Activated T-helper 1 cell treated with anti-CD3 and anti-CD28 coated beads, Interleukin-12 subunit alpha, Interleukin-12 subunit beta, Interleukin-2, Interleukin-4 antibody, amounts not matched to agents 30 ng/mL and 10 ng/mL and 1 ng/mL, durations not matched to agents 14 hours and 24 hours and 36 hours (primary cell): ENCODE measurements around the gene EML1. TPM values are rescaled to one million over a fixed set of nuclear protein-coding genes. Genes with fewer than 3 reads are reported as not detected.

ENCODE experiments used
- DNase-seq: peaks from one replicate; pipeline ENCODE4 v3.0.0; 2021; ENCODE audit warnings: low spot score
- H3K27ac Mint-ChIP-seq: one replicate; pipeline ENCODE4 v1.8.0; 2021; ENCODE audit warnings: mild to moderate bottlenecking, mixed read lengths
- H3K27me3 Mint-ChIP-seq: one replicate; pipeline ENCODE4 v1.8.0; 2022; ENCODE audit warnings: mild to moderate bottlenecking, moderate library complexity, mixed read lengths; ENCODE audit not compliant: insufficient read depth
- H3K36me3 Mint-ChIP-seq: one replicate; pipeline ENCODE4 v1.8.0; 2021; ENCODE audit warnings: low read depth, mixed read lengths
- H3K4me1 Mint-ChIP-seq: one replicate; pipeline ENCODE4 v1.8.0; 2021; ENCODE audit warnings: low read depth, mixed read lengths
- H3K4me3 Mint-ChIP-seq: one replicate; pipeline ENCODE4 v1.8.0; 2021; ENCODE audit warnings: mild to moderate bottlenecking, moderate library complexity, mixed read lengths
- H3K9me3 Mint-ChIP-seq: one replicate; pipeline ENCODE4 v1.8.0; 2021; ENCODE audit warnings: mixed read lengths
- intact Hi-C: fragments of 100-400 bp; cut with micrococcal nuclease; formaldehyde crosslinking; loops from one replicate; pipeline ENCODE4 v1.15.1; 2024
- total RNA-seq: library from RNA; stranded (reverse); gene quantifications from 2 replicates; pipeline ENCODE4 v1.2.3, GENCODE V29; 2022

EML1 gene
- total RNA-seq, 1 donor from 2014 or later, result 0.91 TPM

DNA sequence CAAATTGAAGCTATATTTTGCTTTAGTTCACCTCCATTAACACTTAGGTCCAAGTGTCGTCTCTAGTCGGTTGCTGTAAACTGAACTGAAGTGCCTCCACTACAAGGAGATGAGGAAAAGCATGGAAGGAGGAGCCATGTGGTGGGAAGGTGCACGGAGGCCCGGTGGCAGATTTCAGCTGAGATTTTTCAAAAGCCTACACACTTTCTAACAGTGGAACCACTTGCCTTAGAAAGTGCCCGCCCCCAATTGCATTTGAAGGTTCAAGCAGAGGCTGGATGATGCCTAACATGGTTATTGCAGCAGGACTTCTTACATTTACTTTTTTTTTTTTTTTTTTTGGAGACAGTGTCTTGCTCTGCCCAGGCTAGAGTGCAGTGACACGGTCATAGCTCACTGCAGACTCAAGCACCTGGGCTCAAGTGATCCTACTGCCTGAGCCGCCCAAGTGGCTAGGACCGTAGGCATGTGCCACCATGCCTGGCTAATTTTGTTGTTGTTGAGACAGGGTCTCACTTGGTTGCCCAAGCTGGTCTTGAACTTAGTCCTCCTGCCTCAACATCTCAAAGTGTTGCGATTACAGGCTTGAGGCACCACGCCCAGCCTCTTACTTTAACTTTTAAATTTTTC, 27.6 kb downstream of the EML1 start:
- H3K9me3 Mint-ChIP-seq, result no peaks in the 10 kb centered on the region
- intact Hi-C loops, result no loop called here
- H3K27me3 Mint-ChIP-seq, result peaks cover 22% of the 10 kb centered on the region

DNA sequence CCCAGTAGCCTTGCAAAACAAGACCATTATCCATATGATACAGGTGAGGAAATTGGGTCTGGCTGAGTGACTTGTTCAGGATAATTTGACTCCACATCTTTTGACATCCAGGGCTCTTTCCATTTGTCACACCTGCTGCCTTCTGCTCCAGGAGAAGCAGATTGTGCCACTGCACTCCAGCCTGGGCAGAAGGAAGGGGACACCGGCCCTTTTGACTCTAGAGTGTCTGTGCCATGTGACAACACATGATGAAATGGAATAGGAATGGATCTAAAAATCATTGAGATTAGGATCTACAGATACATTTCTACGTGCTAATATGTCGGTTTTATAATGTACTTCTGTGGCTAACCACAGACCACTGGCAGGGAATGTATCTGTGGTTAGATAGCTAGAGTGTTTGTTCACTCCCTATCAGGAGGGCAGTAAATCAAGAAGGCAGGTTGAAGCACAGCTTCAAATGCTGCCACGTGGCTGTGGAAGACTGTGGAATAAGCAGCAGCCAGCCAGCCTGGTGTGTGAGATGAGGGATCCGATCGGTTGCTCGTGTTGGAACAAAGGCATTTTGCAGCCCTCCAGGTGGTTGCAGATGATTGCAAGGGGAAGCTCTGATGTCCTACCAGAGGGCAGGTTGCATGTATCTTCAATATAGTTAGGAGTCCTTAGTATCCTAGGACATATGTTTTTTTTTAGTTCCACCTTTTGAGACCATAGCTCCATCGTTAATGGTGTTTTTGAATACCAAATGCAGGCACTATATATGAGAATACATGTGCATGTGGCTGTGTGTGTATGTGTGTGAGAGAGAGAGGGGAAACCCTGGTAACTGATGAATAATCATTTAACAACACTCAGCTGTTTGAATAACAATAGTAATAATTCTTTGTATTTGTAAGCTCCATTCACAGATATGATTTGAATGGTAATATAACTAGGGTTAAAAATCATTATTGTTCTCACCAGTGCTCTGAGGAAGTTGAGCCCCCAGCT, 28.6 kb downstream of the EML1 start:
- H3K27me3 Mint-ChIP-seq, result peaks cover 22% of the 10 kb centered on the region
- no peaks in the 10 kb centered on the region for H3K9me3 Mint-ChIP-seq
- DNase-seq, result no peak
- peaks cover 16% of the 10 kb centered on the region for H3K4me1 Mint-ChIP-seq
- no peak overlapping the region for H3K4me3 Mint-ChIP-seq
- no peak overlapping the region for H3K27ac Mint-ChIP-seq
- intact Hi-C loops, result no loop called here
- H3K36me3 Mint-ChIP-seq, result no peaks in the 10 kb centered on the region

More for the DNA sequence above, 27.6 kb downstream of the EML1 start:
- Mint-ChIP-seq H3K36me3 (no peaks in the 10 kb centered on the region), H3K4me1 (peaks cover 16% of the 10 kb centered on the region), H3K4me3 (no peak overlapping the region), H3K27ac (no peak overlapping the region)
- no peak for DNase-seq

DNA sequence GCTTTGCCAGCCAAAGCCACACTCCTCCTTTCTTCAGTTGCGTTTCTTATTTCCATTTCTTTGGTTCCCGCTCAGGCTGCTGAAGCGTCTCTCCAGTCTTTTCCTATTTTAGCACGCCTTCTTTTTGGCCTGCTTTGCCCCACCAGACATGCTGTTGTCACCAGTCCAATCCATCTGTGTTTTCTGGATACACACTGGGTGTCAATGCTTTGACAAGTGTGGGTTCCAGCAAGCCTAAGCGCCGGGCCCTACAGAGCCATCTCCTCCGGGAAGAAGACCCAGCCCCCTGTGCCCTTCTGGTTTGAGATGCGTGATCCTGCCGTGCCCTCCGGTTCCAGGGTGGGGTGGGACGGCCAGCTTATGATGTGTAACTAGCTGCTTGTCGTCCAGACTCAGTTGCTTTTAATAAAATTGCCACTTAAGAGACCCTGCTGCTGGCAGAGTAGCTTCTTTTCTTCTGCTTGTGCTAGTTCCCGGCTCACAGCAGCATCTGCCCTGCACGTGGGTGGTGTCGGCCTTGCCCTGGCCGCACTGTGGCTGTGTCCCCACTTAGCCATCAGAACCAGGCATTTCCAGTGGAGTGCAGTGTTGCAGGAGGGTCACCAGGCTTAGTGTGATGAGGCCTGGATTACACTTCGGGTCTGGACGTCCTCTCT, 29.7 kb downstream of the EML1 start:
- intact Hi-C loops, result no loop called here
- Mint-ChIP-seq H3K36me3 (no peaks in the 10 kb centered on the region), H3K27ac (no peak overlapping the region), H3K9me3 (no peaks in the 10 kb centered on the region), H3K27me3 (peaks cover 20% of the 10 kb centered on the region), H3K4me1 (peaks cover 16% of the 10 kb centered on the region), H3K4me3 (no peak overlapping the region)
- no peak for DNase-seq

DNA sequence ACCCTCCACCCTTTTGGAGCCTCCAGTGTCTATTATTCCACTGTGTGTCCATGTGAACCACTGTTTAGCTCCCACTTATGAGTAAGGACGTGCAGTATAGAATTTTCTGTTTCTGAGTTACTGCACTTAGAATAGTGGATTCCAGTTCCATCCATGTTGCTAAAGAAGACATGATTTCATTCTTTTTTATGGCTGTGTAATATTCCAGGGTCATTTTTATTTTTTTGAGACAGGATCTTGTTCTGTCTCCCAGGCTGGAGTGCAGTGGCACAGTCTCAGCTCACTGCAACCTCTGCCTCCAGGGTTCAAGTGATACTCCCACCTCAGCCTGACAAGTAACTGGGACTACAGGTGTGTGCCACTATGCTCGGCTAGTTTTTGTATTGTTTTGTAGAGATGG, 31.6 kb downstream of the EML1 start:
- H3K36me3 Mint-ChIP-seq, result no peaks in the 10 kb centered on the region

DNA sequence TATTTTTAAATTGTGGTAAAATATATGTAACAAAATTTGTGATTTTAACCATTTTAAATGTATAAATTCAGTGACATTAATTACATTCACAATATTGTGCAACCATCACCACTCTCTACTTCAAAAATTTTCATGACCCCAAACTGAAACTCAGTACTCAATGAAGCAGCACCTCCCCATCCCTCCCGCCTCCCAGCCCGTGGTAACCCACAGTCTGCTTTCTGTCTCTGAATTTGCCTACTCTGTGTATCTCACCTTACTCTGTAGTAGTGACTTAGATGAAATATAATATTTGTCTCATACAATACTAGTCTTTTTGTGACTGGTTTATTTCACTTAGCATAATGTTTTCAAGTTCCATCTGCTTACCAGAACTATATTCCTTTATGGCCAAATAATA, 36.2 kb downstream of the EML1 start:
- H3K27ac Mint-ChIP-seq, result no peak overlapping the region
- intact Hi-C loops, result no loop called here
- H3K36me3 Mint-ChIP-seq, result no peaks in the 10 kb centered on the region
- no peaks in the 10 kb centered on the region for H3K4me1 Mint-ChIP-seq
- no peaks in the 10 kb centered on the region for H3K9me3 Mint-ChIP-seq
- no peak for DNase-seq
- no peak overlapping the region for H3K4me3 Mint-ChIP-seq
- H3K27me3 Mint-ChIP-seq, result peaks cover 17% of the 10 kb centered on the region

More for the DNA sequence above, 31.6 kb downstream of the EML1 start:
- Mint-ChIP-seq H3K4me1 (peaks cover 10% of the 10 kb centered on the region), H3K27me3 (peaks cover 14% of the 10 kb centered on the region), H3K4me3 (no peak overlapping the region), H3K27ac (no peak overlapping the region), H3K9me3 (no peaks in the 10 kb centered on the region)
- intact Hi-C loops, result no loop called here
- DNase-seq, result no peak

DNA sequence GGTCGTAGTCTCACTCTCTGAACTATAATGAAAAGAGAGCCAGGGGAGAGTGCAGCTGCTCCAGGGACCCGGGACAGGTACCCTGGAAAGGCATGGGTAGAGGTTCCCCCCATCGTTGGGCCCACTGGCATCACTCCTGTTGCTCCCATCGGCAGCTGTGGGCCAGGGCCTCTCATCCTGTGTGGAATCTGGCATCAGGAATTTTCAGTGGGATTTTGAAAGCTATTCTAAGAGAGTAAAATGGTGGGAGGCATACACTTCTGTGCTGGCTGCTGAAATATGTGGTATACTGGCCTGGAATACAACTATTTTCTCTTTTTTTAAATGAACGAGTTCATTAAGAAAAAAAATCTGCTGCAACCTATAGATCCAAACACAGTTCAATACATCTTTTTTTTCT, 38.1 kb downstream of the EML1 start:
- Mint-ChIP-seq H3K27ac (no peak overlapping the region), H3K27me3 (peaks cover 23% of the 10 kb centered on the region), H3K4me1 (no peaks in the 10 kb centered on the region), H3K4me3 (no peak overlapping the region), H3K36me3 (no peaks in the 10 kb centered on the region), H3K9me3 (no peaks in the 10 kb centered on the region)
- DNase-seq, result no peak
- intact Hi-C loops, result no loop called here

DNA sequence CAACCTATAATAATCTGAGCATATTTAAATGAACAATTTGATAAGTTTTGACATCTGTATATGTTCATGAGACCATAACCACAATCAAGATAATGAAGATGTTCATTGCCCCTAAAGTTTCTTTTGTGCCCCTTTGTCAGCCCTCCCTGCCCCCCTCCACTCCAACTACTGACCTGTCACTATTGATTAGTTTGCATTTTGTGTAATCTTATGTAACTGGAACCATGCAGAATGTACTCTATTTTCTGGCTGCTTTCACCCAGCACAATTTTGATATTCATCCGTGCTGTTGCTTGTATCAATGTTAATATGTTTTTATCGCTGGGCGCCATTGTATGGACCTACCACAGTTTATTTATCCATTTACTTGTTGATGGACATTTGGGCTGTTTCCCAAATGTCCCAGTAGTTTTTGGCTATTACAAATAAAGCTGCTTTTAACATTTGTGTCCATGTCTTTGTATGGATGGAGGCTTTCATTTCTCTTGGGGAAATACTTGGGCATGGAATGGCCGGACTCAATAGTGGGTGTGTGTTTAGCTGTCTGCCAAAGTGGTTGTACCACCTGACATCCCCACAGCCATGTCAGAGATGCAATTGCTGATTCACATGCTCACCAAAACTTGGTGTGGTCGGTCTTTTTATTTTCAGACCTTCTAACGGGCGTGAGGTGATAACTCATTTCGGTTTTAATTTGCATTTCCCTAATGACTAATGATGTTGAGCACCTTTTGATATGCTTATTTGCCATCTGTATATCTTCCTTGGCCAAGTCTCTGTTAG, 38.9 kb downstream of the EML1 start:
- Mint-ChIP-seq H3K27me3 (peaks cover 30% of the 10 kb centered on the region), H3K4me1 (no peaks in the 10 kb centered on the region), H3K36me3 (no peaks in the 10 kb centered on the region), H3K27ac (no peak overlapping the region), H3K9me3 (no peaks in the 10 kb centered on the region), H3K4me3 (no peak overlapping the region)
- intact Hi-C loops, result no loop called here
- DNase-seq, result no peak

DNA sequence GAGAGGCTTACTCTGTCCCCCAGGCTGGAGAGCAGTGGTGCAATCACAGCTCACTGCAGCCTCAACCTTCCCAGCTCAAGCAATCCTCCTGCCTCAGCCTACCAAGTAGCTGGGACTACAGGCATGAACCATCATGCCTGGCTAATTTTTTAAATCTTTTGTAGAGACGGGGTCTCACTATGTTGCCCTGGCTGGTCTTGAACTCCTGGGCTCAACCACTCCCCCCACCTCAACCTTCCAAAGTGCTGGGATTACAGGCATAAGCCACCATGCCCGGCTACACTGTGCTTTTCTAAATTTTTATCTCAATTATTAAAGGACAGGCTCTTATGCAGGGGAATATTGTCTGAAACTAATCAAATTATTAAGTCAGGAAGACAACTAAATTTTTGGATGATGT, 44.6 kb downstream of the EML1 start:
- peaks cover 36% of the 10 kb centered on the region for H3K27me3 Mint-ChIP-seq
- H3K4me1 Mint-ChIP-seq, result no peaks in the 10 kb centered on the region
- DNase-seq, result no peak
- no peaks in the 10 kb centered on the region for H3K36me3 Mint-ChIP-seq
- no peak overlapping the region for H3K27ac Mint-ChIP-seq
- intact Hi-C loops, result no loop called here
- H3K9me3 Mint-ChIP-seq, result no peaks in the 10 kb centered on the region
- no peak overlapping the region for H3K4me3 Mint-ChIP-seq

DNA sequence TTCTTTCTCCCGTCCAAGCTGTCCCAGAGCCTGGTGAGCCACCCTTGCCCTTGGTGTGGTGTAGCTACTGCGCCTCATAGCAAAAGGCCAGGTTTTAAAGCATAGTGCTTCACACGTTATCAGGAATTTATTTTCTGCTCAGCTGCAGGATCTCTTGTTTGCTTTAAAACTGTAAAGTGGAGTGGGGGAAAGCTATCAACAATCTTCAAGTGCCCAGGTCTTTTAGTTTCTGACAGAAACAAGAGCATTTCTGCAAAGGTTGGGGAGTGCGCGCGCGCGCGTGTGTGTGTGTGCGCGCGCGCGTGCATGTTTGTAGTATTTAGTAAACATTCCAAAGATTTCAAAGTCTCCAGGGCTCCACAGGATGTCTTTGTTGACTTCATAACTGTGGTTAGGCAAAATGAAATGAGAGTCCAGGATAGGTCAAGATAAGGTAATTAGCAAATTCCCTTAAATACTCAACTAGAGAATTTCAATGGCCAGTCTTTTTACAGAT, 45.5 kb downstream of the EML1 start:
- Mint-ChIP-seq H3K4me1 (no peaks in the 10 kb centered on the region), H3K4me3 (no peak overlapping the region), H3K9me3 (no peaks in the 10 kb centered on the region), H3K36me3 (no peaks in the 10 kb centered on the region), H3K27ac (no peak overlapping the region), H3K27me3 (peaks cover 28% of the 10 kb centered on the region)
- no peak for DNase-seq
- intact Hi-C loops, result no loop called here

DNA sequence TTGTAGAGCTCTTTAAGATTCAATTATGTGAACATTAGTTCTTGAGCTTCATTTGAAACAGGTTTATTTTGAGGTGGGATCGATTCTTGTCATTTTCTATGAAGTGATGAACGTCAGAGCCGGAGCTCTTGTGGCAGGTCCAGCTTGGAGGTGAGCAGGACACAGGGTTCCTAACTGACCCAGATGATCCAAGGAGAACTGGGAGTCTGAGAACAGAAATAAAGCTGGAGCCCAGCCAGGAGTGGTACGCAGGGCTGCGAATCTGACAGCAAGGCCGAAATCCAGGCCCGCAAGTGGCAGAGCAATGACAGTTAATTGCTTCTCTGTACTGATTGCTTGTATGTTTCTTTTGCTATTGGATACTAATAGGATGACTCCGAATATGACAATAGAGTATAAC, 46.5 kb downstream of the EML1 start:
- H3K9me3 Mint-ChIP-seq, result no peaks in the 10 kb centered on the region
- peaks cover 22% of the 10 kb centered on the region for H3K27me3 Mint-ChIP-seq
- no peak overlapping the region for H3K4me3 Mint-ChIP-seq
- H3K4me1 Mint-ChIP-seq, result no peaks in the 10 kb centered on the region
- no peak overlapping the region for H3K27ac Mint-ChIP-seq
- DNase-seq, result no peak
- intact Hi-C loops, result no loop called here
- no peaks in the 10 kb centered on the region for H3K36me3 Mint-ChIP-seq

DNA sequence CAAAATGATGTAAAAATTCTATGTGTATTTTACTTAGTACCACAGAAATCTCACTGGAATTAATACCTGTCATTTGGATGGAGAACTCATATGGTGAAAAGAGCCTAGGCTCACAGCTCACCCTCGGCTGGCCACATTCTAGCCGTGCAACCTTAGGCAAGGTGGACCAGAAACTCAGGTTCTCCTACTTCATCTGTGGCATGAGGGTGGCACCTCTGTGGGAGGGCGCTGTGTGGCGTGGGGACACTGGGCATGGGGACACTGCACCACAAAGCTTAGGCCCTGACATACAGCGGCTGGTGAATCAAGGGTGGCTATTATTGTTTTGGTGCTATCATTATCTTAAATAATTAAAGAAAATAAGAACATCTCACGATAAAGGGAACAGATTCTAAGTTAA, 47.1 kb downstream of the EML1 start:
- DNase-seq, result no peak
- intact Hi-C loops, result no loop called here
- H3K4me3 Mint-ChIP-seq, result no peak overlapping the region
- peaks cover 21% of the 10 kb centered on the region for H3K27me3 Mint-ChIP-seq
- no peaks in the 10 kb centered on the region for H3K4me1 Mint-ChIP-seq
- H3K27ac Mint-ChIP-seq, result no peak overlapping the region
- no peaks in the 10 kb centered on the region for H3K9me3 Mint-ChIP-seq
- H3K36me3 Mint-ChIP-seq, result no peaks in the 10 kb centered on the region

DNA sequence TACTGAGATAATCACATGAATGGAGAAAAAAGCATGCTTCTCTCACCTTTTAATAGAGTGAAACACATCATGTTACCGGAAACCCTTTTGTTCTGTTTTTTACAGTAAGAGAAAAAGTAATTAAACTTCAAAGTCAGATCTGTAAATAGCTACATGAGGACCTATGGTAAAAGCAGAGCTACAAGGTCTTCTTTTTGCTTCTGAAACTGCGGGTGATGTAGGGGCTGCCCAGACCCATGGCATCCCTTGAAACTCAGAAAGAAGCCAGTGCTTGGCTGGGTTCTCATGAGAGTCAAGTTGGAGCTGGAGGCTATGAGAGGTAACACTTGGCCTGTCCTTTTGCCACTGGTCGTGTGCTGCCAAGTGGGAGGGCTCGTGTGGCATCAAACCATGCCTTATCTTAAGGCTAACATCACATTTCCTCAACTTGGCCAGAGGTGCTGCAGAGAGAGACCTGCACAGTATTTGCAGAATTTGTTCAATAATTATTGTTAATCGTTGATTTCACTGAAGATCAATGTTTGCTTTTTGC, 47.6 kb downstream of the EML1 start:
- no peaks in the 10 kb centered on the region for H3K9me3 Mint-ChIP-seq
- no peak for DNase-seq
- peaks cover 21% of the 10 kb centered on the region for H3K27me3 Mint-ChIP-seq

More for the DNA sequence above, 47.6 kb downstream of the EML1 start:
- no peak overlapping the region for H3K4me3 Mint-ChIP-seq
- intact Hi-C loops, result no loop called here
- no peaks in the 10 kb centered on the region for H3K36me3 Mint-ChIP-seq
- no peaks in the 10 kb centered on the region for H3K4me1 Mint-ChIP-seq
- no peak overlapping the region for H3K27ac Mint-ChIP-seq
